HepG2 (cell line): Measurements from ENCODE around the gene MLX. TPM values are rescaled to one million over a fixed set of nuclear protein-coding genes. Genes with fewer than 3 reads are reported as not detected.

Experiments used
- polyA plus RNA-seq, 8 experiments: library from polyadenylated mRNA; depleted of rRNA in 3 of 8; stranded (reverse) in 7 of 8; unstranded in 1 of 8; fragments of >200 nt; fragmentation: Illumina TruSeq in 4 of 8; extraction: Trizol in 4 of 8; gene quantifications; 2 replicates each; pipeline versions ENCODE4 v1.2.1 to v1.2.3, GENCODE V29; 2011 to 2016; ENCODE audit warnings: low read depth in 4 of 8, missing spikeins in 1 of 8, mixed read lengths in 1 of 8; ENCODE audit not compliant: insufficient read depth in 1 of 8
- total RNA-seq, 5 experiments: library from RNA; depleted of rRNA; stranded (reverse); fragments of >200 nt; fragmentation: Illumina TruSeq; extraction: Trizol; gene quantifications; 2 replicates each; pipeline ENCODE4 v1.2.3, GENCODE V29; 2016; ENCODE audit warnings: low read depth in 1 of 5

MLX gene
- total and polyA plus RNA-seq, 2 of the 13 experiments (the other 11 are each of a cell fraction or from before 2014, with no cell fraction given) = 38.9 to 74.4 TPM

Other genes starting within 250 kb of the MLX start
- 61.8 and 82.7 TPM in 2 replicates for gene STAT3, start 178.7 kb upstream of the MLX start, total RNA-seq (2016; rRNA removed; fragmentation: Illumina TruSeq; extraction: Trizol)
- gene STAT3, start 178.7 kb upstream of the MLX start, polyA plus RNA-seq (2011; rRNA removed) = 62.4 and 65.3 TPM in 2 replicates
- 25.5 and 26.0 TPM in 2 replicates for gene CAVIN1, start 143.8 kb upstream of the MLX start, total RNA-seq (2016; rRNA removed; fragmentation: Illumina TruSeq; extraction: Trizol)
- 12.7 and 15.9 TPM in 2 replicates for gene CAVIN1, start 143.8 kb upstream of the MLX start, polyA plus RNA-seq (2011; rRNA removed)
- gene ATP6V0A1, start 108.2 kb upstream of the MLX start, total RNA-seq (2016; rRNA removed; fragmentation: Illumina TruSeq; extraction: Trizol) = 15.9 and 27.9 TPM in 2 replicates
- gene ATP6V0A1, start 108.2 kb upstream of the MLX start, polyA plus RNA-seq (2011; rRNA removed) = 54.1 and 59.7 TPM in 2 replicates
- gene NAGLU, start 30.9 kb upstream of the MLX start, total RNA-seq (2016; rRNA removed; fragmentation: Illumina TruSeq; extraction: Trizol) = 13.1 and 40.1 TPM in 2 replicates
- 28.2 and 29.4 TPM in 2 replicates for gene NAGLU, start 30.9 kb upstream of the MLX start, polyA plus RNA-seq (2011; rRNA removed)
- gene HSD17B1, start 14.2 kb upstream of the MLX start, total RNA-seq (2016; rRNA removed; fragmentation: Illumina TruSeq; extraction: Trizol) = 0.77 and 0.93 TPM in 2 replicates
- gene HSD17B1, start 14.2 kb upstream of the MLX start, polyA plus RNA-seq (2011; rRNA removed) = 0.34 and 0.54 TPM in 2 replicates
- gene COASY, start 5.0 kb upstream of the MLX start, total RNA-seq (2016; rRNA removed; fragmentation: Illumina TruSeq; extraction: Trizol) = 90.7 and 115 TPM in 2 replicates
- 125 and 158 TPM in 2 replicates for gene COASY, start 5.0 kb upstream of the MLX start, polyA plus RNA-seq (2011; rRNA removed)
- gene PSMC3IP, start 10.6 kb downstream of the MLX start, total RNA-seq (2016; rRNA removed; fragmentation: Illumina TruSeq; extraction: Trizol) = 20.1 and 22.4 TPM in 2 replicates
- gene PSMC3IP, start 10.6 kb downstream of the MLX start, polyA plus RNA-seq (2011; rRNA removed) = 5.5 and 6.5 TPM in 2 replicates
- gene RETREG3, start 42.3 kb downstream of the MLX start, total RNA-seq (2016; rRNA removed; fragmentation: Illumina TruSeq; extraction: Trizol) = 38.2 and 55.8 TPM in 2 replicates
- 47.0 and 50.4 TPM in 2 replicates for gene RETREG3, start 42.3 kb downstream of the MLX start, polyA plus RNA-seq (2011; rRNA removed)
- gene TUBG1, start 42.6 kb downstream of the MLX start, total RNA-seq (2016; rRNA removed; fragmentation: Illumina TruSeq; extraction: Trizol) = 137 TPM in 2 replicates
- gene TUBG1, start 42.6 kb downstream of the MLX start, polyA plus RNA-seq (2011; rRNA removed) = 74.1 and 89.3 TPM in 2 replicates
- gene TUBG2, start 92.2 kb downstream of the MLX start, total RNA-seq (2016; rRNA removed; fragmentation: Illumina TruSeq; extraction: Trizol) = 6.6 and 16.0 TPM in 2 replicates
- 42.3 and 48.3 TPM in 2 replicates for gene TUBG2, start 92.2 kb downstream of the MLX start, polyA plus RNA-seq (2011; rRNA removed)
- gene PLEKHH3, start 109.9 kb downstream of the MLX start, total RNA-seq (2016; rRNA removed; fragmentation: Illumina TruSeq; extraction: Trizol) = 9.3 and 19.9 TPM in 2 replicates
- gene PLEKHH3, start 109.9 kb downstream of the MLX start, polyA plus RNA-seq (2011; rRNA removed) = 6.0 and 7.5 TPM in 2 replicates
- gene CCR10, start 114.7 kb downstream of the MLX start, total RNA-seq (2016; rRNA removed; fragmentation: Illumina TruSeq; extraction: Trizol) = 0.20 and 0.29 TPM in 2 replicates
- gene CCR10, start 114.7 kb downstream of the MLX start, polyA plus RNA-seq (2011; rRNA removed) = 0.54 and 0.63 TPM in 2 replicates
- 1.2 and 4.5 TPM in 2 replicates for gene CNTNAP1, start 115.4 kb downstream of the MLX start, total RNA-seq (2016; rRNA removed; fragmentation: Illumina TruSeq; extraction: Trizol)
- 7.7 and 10.7 TPM in 2 replicates for gene CNTNAP1, start 115.4 kb downstream of the MLX start, polyA plus RNA-seq (2011; rRNA removed)
- gene EZH1, start 177.9 kb downstream of the MLX start, total RNA-seq (2016; rRNA removed; fragmentation: Illumina TruSeq; extraction: Trizol) = 6.0 and 11.6 TPM in 2 replicates
- 24.0 and 24.2 TPM in 2 replicates for gene EZH1, start 177.9 kb downstream of the MLX start, polyA plus RNA-seq (2011; rRNA removed)
- gene RAMP2, start 194.1 kb downstream of the MLX start, total RNA-seq (2016; rRNA removed; fragmentation: Illumina TruSeq; extraction: Trizol) = 0.74 and 1.4 TPM in 2 replicates
- gene RAMP2, start 194.1 kb downstream of the MLX start, polyA plus RNA-seq (2011; rRNA removed) = 5.2 and 7.1 TPM in 2 replicates
- 148 and 161 TPM in 2 replicates for gene VPS25, start 206.3 kb downstream of the MLX start, total RNA-seq (2016; rRNA removed; fragmentation: Illumina TruSeq; extraction: Trizol)
- gene VPS25, start 206.3 kb downstream of the MLX start, polyA plus RNA-seq (2011; rRNA removed) = 249 and 270 TPM in 2 replicates
- 1.5 and 2.7 TPM in 2 replicates for gene WNK4, start 213.5 kb downstream of the MLX start, total RNA-seq (2016; rRNA removed; fragmentation: Illumina TruSeq; extraction: Trizol)
- 13.7 and 16.9 TPM in 2 replicates for gene WNK4, start 213.5 kb downstream of the MLX start, polyA plus RNA-seq (2011; rRNA removed)
- gene COA3, start 231.6 kb downstream of the MLX start, total RNA-seq (2016; rRNA removed; fragmentation: Illumina TruSeq; extraction: Trizol) = 202 and 250 TPM in 2 replicates
- 130 and 133 TPM in 2 replicates for gene COA3, start 231.6 kb downstream of the MLX start, polyA plus RNA-seq (2011; rRNA removed)
- 0.11 TPM in 1 of 2 replicates, not detected in the other for gene CNTD1, start 231.8 kb downstream of the MLX start, total RNA-seq (2016; rRNA removed; fragmentation: Illumina TruSeq; extraction: Trizol)
- 0.15 and 0.34 TPM in 2 replicates for gene CNTD1, start 231.8 kb downstream of the MLX start, polyA plus RNA-seq (2011; rRNA removed)